ENCODE measurements around the gene PDGFRB.

- no peak for TF ChIP-seq MAX (IDR thresholded peaks at IDR 0.05)
- TF ChIP-seq REST (IDR thresholded peaks at IDR 0.05; ENCODE audit: low read depth), result no peak
Observed at GRCh38 chr5:150153483-150153882, 2.2 kb downstream of the PDGFRB start.
